ENCODE results near the gene FAM9C.
"Not testable (repeated sequence)": the region's sequence is repeated elsewhere in the genome, so short reads cannot be mapped to it uniquely, and the experiment has no call there.

FAM9C gene

DNA sequence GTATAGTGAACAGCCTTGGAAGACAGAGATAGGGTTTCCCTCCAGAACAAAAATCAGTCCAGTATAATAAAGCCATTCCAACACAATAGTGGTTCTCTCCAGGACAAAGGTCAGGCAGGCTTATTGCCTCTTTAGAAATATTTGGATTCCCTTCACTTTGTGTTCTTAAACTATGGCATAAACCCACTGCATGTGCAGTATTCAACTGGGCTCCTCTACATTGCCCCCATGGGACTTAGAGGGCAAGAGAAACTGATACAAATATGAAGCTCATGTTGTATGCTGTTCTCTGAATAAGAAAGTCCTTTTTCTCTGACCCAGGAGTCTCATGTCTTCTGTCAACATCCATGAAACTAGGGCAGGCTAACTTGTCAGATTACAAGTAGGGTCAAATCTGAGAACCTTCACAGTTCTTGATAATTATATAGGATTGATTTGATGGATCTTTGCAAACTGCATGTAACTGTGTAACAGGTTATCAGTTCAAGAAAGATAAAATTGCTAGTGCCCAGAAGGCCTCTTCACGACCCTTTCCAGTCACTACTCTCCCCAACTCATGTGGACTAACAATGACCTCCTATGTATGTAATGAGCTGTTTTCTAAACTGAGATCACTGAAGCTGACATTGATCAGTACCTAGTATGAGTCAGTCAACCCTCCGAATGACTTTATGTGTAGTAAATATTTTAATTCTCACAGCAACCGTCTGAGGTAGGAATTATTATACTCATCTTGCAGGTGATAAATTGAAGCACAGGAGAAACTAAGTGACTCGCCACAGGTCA is 31.9 kb upstream of the FAM9C start:
- DNase-seq (ENCODE audit: low read depth in 1 of 2, low spot score in 1 of 2), result no peak

DNA sequence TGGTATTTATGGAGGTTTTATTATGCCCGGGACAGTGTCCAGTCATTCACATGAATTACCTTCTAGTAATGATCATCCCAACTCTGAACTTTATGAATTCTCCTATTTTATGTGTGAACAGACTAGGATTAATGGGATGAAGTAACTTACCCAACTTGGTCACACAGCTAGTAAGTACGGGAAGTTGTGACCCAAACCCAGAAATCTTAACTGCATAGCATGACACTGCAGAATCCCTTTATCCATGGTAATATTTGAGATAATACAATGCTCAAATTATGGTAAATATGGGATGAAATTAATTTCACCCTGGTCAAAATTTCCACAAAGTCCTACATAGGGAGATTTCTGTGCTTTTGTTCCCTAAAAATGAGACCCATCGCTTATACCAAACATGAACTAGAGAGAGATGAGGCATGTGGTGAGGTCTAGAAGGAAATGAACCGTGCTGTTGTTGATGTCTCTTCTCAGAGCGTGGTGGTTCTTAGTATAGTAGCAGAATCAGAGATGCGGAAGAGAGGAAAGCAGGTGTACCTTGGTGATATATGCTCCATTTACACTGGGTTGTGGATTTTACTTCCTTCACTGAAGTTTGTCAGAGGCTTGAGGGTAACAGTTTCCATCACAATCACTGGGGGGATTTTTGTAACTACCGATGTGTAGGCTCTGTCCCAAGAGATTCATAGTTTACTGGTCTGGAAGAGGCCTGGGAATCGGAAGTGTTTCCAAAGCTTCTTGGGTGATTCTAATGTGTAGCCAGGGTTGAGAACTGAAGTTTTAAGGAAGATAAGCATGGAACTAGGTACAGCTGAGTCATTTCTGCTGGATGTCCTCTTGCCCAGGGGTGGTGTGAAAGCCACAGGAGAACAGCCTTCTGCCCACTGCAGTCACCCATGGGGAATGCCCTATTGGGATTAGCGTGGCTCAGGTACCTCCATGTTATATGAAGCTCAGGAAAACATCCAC is 30.2 kb upstream of the FAM9C start:
- DNase-seq (ENCODE audit: low read depth in 1 of 2, low spot score in 1 of 2), result no peak

DNA sequence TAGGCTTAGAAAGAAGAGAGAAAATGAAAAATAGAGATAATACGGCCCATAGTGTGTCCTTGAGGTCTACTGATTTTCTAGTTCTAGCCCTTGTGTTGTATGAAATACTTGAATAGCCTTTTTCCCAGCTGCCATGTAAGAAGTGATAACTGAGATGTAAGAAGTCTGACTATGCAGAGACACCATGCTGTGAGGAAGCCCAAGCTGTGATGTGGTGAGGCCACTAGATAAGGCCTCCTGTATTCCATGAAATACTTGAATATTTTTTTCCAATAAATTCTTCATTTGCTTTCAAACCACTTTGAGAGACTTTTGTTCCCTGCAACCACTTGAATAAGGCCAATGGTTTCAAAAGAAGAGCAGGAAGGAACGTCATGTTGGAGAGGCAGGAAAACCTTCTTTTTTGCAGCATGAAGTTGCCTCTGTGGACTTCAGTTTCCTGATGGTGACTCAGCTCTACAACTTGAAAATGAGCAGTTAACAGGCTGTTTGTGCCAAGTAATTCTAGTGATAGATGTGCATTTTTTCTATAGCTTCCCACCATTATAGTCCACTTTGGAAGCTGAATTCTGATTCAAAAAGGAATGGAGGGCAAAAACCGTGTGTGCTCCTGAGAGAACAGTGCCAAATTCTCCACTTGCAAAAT is 25.5 kb upstream of the FAM9C start:
- no peak for DNase-seq (ENCODE audit: low read depth in 1 of 2, low spot score in 1 of 2)

DNA sequence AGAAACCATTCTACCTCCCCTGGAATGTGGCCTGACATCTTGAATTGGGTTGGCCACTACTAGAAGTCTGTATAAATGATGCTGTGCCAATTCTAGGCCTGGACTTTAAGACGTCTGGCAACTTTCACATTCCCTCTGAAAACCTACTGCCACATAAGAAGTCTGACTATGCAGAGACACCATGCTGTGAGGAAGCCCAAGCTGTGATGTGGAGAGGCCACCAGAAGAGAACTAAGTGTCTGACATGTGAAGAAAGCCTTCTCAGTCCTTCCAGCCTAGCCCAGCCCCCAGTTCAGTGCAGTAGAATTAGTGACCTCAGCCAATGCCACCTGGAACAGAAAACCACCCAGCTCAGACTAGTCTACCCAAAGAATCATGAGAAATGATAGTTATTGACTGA is 24.2 kb upstream of the FAM9C start:
- DNase-seq (ENCODE audit: low read depth in 1 of 2, low spot score in 1 of 2), result no peak

DNA sequence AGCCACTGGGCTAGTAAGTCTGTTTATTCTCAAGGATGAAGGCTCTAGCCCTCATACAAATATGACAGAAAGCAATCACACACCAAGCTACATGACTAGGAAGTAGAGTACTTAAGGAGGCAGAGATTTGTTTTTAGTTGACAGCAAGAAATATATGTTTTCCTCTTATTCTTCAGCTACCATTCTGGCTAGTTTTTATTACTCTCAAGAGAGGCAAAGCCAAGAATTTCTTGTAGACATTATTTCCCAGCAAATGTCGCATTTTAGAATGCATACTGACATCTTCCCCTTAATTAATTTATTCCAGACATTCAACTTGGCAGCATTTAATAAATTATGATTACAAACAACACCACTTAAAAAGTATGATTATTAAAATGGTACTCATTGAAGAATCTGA is 23.4 kb upstream of the FAM9C start:
- no peak for DNase-seq (ENCODE audit: low read depth in 1 of 2, low spot score in 1 of 2)

DNA sequence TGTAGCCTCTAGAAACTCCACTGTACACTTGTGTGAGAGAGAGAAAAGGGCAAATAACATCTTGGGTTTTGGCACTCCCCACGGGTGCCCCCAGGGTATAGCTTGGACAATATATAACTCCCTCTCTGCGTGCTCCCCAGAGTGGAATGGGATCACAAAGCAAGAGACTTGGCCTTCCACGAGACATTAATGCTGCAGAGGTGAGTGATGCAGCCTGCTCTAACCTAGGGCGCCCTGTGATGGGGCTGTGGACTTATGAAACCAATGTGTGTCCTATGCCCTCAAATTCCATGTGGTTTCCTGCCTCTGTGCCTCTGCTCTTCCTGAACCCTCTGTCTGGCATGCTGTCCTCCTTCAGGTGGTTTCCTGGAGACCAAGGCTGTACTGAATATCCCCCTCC is 22.0 kb upstream of the FAM9C start:
- no peak for DNase-seq (ENCODE audit: low read depth in 1 of 2, low spot score in 1 of 2)

DNA sequence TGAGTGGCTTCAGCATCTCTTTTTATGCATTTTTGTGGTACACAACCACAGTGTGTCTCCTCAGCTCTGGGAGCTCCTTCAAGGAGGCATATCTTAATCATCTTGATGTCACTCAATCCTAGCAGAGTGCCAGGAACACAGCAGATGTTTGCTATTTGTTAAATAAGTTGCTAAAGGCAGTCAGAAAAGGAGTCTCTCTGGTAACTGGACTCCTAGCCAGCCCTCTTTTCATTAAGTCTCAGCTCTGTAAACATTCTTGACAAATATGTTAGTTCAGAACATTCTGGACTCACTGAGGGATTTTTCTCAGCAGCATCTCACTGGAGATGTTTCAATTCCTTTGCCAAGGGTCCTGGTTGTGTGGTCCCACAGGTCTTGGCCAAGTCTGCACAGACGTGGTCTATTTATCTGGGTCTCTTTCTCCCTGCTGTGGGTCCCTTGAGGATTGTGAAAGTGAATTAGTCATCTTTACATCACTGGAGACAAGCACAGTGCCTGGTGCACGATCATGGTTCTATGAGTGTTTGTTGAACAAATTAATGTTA is 20.3 kb upstream of the FAM9C start:
- DNase-seq (ENCODE audit: low read depth in 1 of 2, low spot score in 1 of 2), result no peak

DNA sequence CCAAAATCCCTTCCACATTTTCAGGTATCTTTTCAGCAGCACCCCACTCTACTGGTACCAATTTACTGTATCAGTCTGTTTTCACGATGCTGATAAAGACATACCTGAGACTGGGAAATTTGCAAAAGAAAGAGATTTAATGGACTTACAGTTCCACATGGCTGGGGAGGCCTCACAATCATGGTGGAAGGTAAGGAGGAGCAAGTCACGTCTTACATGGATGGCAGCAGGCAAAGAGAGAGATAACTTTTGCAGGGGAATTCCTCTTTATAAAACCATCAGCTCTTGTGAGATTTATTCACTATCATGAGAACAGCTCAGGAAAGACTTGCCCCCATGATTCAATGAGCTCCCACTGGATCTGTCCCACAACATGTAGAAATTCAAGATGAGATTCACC is 18.7 kb upstream of the FAM9C start:
- not testable (repeated sequence) for DNase-seq (ENCODE audit: low read depth in 1 of 2, low spot score in 1 of 2)

DNA sequence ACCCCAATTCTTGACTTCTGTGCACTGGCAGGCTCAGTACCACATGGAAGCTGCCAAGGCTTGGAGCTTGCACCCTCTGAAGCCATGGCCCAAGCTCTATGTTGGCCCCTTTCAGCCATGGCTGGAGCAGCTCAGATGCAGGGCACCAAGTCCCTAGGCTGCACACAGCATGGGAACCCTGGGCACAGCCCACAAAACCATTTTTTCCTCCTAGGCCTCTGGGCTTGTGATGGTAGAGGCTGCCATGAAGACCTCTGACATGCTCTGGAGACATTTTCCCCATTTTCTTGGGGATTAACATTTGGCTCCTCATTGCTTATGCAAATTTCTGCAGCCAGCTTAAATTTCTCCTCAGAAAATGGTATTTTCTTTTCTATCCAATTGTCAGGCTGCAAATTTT is 17.9 kb upstream of the FAM9C start:
- DNase-seq (ENCODE audit: low read depth in 1 of 2, low spot score in 1 of 2), result not testable (repeated sequence)

DNA sequence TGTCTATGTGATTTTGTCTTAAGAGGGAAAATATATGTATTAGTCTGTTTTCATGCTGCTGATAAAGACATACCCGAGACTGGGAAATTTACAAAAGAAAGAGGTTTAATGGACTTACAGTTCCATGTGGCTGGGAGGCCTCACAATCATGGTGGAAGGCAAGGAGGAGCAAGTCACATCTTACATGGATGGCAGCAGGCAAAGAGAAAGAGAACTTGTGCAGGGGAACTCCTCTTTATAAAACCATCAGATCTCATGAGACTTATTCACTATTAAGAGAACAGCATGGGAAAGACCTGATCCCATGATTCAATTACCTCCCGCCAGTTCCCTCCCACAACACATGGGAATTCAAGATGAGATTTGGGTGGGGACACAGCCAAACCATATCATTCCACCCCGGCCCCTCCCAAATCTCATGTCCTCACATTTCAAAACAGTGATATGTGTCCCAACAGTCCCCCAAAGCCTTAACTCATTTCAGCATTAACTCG is 16.8 kb upstream of the FAM9C start:
- DNase-seq (ENCODE audit: low read depth in 1 of 2, low spot score in 1 of 2), result not testable (repeated sequence)

DNA sequence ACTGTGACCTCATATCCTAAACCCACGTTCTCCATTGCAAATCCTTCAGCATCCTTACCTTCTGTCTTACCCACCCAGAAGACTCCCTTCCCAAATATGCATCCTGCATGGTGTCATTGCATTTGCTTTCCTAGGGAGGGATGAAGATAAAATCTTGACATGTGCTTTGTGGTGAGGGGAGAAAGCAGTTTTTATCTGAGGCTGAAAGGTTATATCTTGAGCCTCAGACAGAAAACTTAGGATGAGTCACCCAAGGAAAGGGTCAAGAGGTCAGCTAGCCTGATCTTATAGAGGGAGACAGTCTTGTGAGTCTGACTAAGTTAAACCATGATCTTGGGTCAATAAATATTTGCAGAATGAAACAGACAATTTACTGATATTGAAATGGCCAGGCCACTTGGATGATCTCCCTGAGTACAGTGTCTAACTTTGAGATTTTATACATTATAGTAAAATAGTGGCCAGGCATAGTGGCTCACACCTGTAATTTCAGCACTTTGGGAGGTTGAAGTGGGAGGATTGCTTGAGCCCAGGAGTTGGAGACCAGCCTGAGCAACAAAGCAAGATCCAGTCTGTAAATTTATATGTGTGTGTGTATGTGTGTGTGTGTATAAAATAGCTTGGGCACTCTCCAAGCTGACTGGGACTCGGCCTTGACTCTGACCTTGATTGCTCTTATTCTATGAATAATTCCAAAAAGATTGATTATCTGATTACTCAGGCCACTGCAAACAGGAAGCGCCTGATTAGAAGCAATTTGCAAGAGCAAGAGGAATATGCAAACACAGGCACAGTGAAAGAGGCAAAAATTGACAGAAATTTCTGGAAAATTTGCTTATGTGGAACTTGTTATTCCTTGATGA is 15.4 kb upstream of the FAM9C start:
- DNase-seq (ENCODE audit: low read depth in 1 of 2, low spot score in 1 of 2), result no peak

DNA sequence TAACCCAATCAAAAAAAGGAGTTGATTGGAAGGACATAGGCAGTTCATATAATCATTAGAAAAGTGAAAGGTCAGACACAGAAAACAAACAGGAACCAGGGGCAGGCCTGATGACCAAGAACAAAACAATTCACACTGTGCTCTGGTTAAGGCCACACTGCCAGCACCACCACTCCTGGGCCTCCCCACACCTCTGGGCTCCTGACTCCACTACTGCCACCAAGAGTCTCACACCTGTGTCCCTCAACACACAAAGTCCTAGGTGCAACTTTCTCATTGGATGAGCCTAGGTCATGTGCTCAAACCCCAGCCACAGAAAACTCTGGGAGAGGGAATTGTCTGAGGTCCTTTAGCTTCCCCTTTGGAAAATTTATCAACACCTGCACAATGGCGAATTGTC is 11.1 kb upstream of the FAM9C start:
- DNase-seq (ENCODE audit: low read depth in 1 of 2, low spot score in 1 of 2), result no peak

DNA sequence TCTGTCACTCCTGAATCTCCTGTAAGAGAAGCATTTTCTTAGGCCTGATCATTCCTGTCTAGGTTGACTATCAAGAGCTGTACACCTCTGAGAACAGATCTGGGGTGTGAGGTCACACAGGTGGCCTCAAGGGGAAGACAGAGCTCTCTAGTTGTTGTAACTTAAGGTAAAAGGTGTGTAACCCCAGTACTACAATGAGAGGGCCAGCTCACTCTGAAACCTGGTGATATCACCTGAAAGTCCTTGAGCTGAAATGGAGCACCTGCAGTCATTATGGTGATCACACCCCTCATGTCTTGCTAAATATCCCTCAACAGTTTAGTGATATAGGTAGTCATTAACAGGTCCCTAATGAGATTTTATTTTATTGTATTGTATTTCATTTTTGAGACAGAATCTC is 8.8 kb upstream of the FAM9C start:
- no peak for DNase-seq (ENCODE audit: low read depth in 1 of 2, low spot score in 1 of 2)

DNA sequence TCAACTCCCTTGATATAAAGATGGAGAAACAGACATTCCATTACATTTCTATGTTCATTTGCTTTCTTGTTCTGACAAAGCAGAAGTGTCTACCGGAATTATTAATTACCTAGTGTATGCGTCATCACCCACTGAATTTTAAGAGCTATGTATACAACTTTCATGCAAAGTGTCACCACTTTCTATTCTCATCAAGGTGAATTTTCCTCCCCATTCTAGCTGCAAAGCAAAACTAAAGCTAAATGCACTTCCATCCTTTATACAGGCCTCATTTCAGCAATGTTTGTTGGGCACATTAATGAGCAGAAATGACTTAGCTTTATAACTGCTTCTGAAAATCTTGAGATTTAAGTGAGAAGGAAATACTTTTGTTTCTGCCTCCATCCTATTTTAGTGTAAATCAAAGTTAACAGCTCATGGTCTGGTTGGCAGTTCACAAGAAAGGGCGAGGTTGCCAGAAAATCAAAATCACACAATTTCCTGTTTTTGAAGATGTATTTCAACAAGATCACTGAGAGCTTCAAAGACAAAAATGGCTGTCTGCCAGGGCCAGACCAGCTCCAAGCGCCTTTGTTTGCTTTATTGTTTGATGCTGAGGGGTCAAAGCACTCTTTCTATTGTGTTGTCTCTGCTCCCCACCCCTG is 7.2 kb upstream of the FAM9C start:
- no peak for DNase-seq (ENCODE audit: low read depth in 1 of 2, low spot score in 1 of 2)

DNA sequence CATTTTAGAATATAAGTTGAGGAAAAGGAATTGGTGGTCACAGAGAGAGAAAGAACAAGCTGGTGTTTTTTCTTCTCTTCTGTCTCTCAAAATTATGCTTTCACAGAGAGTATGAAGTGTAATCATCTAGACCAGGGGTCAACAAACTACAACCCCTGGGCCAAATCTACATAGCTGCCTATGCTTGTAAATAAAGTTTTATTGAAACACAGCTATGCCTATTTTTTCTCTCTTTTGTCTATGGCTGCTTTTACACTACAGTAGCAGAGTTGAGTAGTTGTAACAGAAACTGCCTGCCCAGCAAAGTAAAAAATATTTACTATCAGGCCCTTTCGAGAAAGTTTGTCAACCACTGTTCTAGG is 6.7 kb upstream of the FAM9C start:
- DNase-seq (ENCODE audit: low read depth in 1 of 2, low spot score in 1 of 2), result no peak

DNA sequence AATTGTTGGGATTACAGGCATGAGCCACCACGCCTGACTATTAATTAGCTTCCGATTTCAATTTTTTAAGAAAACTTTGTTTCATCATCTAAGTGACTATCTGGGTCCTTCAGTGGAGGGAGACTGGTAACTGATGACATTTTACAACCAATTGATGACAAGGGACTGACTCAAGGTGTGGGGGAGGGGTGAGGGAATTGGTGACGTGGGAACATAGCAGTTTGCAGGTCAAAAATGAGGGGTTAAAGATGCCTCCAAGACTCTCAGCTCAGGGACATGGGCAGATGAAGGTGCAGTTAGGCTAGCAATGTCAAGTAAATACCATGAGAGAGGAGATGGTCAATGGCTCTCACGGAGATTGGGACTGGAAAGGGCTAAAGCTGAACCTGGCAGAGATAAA is 5.7 kb upstream of the FAM9C start:
- no peak for DNase-seq (ENCODE audit: low read depth in 1 of 2, low spot score in 1 of 2)

DNA sequence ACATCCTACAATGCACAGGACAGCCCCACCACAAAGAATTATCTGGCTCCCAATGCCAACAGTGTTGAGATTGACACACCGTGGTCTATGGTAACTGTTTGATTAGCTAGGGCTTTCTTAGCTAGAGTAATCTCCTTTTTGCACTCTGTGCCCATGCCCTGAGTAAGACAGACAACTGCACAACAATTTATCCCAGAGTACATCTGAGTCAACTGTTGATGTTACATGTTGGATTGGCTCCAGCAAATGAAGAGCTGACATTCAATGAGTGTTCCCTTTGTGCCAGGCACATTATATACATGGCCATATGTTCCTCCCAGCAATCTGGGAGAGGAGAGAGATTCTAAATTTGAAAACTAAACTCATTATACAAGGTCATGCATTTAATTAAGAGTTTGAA is 3.9 kb upstream of the FAM9C start:
- no peak for DNase-seq (ENCODE audit: low read depth in 1 of 2, low spot score in 1 of 2)

DNA sequence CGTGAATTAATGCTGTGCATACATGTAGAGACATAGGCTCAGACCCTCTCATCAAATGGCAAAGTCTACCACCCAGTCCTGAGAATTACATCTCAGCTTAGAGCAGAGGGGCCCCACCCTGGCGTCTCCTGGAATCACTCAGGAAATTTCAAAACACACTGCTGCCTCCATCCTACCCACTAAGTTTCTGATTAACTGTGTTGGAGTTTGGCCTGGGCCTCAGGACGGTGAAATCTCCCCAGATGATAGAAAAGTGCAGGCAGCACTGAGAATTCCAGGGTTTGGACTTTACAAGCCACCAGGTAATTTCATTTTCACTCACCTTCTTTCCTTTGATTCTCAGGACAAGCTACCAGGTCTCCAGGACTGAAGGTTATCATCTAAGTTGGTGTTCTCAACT is 3.3 kb upstream of the FAM9C start:
- no peak for DNase-seq (ENCODE audit: low read depth in 1 of 2, low spot score in 1 of 2)

DNA sequence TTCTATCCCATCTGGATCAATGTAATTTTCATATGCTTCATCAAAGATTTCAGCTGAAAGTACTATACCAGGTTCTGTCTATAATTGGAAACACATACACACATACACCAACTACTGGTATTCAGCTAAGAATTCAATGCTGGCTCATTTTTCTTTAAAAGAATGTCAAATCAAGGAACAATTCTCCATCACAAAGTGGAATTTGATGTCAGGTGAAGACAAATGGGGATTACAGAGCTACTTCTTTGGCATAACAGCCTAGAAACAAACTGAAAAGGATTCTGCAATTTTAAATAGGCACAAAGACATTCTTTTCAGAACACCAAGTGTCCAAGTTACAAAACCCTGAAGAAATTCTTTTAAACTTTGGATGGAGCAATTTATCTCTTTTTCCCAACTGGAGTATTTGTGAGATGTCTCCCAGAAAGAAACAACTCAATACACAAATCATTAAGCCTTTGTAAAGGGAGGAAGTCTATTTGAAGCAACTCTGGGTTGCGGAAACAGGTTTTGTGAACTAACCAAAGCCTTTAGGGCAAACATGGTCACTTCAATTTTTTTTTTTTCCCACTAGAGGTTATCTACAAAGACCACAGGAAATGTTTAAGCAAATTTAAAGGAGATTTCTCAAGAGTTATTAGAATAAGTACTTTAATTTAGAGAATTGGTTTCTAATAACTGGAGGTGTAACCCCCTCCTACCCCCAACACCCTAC is 1.9 kb upstream of the FAM9C start:
- DNase-seq (ENCODE audit: low read depth in 1 of 2, low spot score in 1 of 2), result no peak
